ENCODE measurements around the gene SMG9. TPM values are rescaled to one million over a fixed set of nuclear protein-coding genes. Genes with fewer than 3 reads are reported as not detected.
"Not testable (repeated sequence)": the region's sequence is repeated elsewhere in the genome, so short reads cannot be mapped to it uniquely, and the experiment has no call there.

Gene SMG9
- total RNA-seq, 1 experiment from 2014 or later: 18.3 TPM

DNA sequence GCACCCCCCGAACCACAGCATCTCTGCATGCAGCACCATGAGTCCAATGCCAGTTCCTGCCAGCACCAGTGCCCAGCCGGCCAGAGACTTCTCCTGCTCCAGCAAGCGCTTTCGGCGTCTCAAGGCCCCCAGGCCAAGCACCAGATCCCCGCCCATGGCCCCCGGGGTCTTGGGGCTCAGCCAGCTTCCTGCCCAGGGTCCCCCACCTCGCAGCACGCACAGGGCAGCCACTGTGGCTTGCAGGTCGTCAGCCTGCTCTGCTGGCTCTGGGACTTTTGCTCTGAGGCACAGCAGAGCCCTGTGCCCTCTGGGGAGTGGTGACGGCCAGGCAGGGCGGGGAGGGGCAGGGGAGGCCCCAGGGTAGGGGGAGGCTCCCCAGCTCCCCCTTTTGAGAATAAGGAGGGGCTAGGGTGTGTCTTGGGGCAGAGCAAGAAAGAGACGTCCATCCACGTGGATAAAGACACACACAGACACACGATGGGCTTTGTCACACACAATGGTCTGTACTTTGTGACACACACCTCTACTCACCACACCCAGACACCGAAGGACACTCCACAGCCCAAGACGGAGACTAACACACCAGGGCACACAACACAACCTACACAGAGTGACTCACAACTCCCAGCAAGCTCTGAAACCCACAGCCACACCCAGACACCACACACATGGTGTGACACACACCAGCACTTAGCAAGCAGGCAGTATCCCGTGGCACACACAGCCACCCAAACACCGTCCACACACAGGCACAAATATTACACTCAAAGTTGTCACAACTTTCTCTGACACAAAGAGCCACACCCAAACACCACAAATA, 26.2 kb upstream of the SMG9 start, which contains the start of gene KCNN4:
Gene KCNN4, minus strand, starts transcription at position 268 of the 820 bp plus-strand sequence. Its CDS starts 112 bp downstream, at position 156.
- in situ Hi-C loops (cut with HindIII; ENCODE audit: low sequenced_read_pairs): no loop called here
- DNase-seq (ENCODE audit: low spot score): no peak

DNA sequence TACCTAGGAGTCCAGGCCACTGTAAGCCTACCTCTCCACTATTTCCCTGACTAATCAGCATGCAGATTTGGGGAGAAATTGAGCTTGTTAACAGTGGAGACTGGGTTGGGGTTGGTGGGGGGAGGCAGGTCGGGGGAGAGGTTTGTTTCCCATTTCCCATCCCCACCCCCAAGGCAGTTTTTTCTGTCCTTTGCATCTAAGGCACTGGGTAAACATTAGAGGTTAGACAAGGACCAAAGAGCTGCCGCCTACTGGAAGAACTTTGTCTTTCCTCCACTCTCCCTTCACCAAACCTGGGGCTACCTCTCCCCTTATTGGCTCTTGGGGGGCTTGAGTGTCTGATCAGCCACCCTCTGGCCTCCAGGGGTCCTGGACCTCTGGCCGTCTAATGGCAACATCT, 25.1 kb upstream of the SMG9 start:
- in situ Hi-C loops (cut with HindIII; ENCODE audit: low sequenced_read_pairs): no loop called here
- no peak for DNase-seq (ENCODE audit: low spot score)

DNA sequence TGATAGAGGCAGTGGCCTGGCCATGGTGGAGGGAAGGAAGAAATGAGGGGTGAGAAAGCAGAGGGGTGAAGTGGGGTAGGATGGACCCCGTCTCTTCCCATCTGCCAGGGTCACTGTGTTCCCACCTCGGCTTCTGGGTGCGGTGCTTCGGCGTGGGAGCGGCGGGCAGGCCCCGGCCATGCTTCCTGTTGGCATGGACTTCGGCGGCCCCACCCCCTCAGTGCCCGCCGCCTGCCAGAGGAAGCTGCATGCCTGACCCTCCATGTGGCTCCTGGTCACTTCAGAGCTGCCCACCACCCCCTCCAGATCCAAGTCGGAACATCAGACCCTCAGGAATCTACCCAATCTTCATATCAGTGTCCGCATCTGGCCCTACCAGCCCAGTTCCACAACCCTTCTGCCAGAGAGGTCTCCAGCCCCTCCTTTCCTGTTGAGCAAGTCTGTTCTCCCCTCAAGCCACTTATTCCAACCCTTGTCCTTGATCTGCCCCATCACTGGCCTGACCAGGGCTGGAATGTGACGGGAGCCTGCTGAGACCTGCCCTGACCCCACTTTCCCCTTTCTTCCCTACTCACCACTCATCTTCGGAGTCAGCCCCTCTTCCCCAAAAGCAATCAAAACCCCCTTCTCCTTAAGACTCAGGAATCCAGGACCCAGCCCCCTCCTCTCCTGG, 24.5 kb upstream of the SMG9 start:
- no peak for DNase-seq (ENCODE audit: low spot score)
- in situ Hi-C loops (cut with HindIII; ENCODE audit: low sequenced_read_pairs): no loop called here

DNA sequence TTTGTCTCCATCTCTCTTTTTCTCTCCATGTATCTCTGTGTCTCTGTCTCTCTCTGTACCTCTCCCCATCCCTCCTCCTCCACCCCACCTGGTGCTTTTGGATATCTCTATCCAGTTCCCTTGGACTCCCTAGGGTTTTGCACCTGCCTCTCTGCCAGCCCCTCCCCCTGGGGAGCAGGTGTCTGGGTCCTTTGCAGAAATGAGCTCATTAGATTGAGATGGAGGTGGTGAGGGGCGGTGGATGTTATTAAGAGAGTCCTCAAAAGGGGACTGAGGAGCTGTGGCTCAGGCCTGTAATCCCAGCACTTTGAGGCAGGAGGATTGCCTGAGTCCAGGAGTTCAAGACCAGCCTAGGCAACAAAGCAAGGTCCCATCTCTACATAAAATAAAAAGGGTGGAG, 23.9 kb upstream of the SMG9 start:
- in situ Hi-C loops (cut with HindIII; ENCODE audit: low sequenced_read_pairs): no loop called here
- DNase-seq (ENCODE audit: low spot score): no peak

DNA sequence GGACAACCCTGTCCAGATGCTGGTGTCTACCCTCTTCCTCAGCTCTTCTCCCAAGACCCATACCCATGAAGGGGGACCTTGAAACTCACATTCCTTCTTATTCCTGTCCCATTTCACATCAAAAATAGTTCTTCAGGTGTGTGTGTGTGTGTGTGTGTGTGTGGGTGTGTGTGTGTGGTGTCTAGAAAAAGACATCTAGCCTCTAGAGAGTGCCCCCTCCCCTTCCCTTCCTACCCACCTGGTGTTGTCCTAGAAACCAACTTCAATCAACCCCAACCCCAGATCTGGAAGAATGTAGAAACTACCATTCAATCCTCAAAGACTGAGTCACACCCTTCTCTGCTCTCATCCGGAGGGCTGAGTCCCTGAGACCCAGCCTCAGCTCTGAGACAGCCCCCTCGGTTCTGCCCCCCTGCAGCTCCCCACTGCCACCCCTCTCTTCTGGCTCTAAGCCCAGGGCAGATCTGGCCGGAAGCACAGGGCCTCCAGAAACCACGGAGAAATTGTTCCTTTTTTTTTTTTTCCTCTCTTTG, 22.5 kb upstream of the SMG9 start:
- in situ Hi-C loops (cut with HindIII; ENCODE audit: low sequenced_read_pairs): no loop called here
- no peak for DNase-seq (ENCODE audit: low spot score)

DNA sequence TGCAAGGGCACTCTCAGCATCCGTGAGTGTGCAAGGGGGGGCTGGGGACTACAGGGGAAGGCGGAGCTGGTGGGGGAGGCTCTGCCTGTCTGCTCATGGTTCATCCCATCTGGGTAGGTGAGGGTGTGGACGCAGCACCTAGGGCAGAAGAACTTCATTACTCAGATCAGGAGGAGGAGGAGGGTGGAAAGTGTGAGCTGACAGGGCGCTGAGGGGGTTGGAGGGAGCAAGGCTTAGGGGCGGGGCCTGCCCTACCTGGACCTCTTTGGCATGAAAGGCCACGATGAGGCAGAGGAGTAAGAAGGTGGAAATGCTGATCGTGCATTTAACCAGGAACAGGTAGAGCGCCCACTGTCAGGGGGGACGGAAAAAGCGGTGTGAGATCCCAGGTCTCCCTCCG, 21.5 kb upstream of the SMG9 start:
- in situ Hi-C loops (cut with HindIII; ENCODE audit: low sequenced_read_pairs): no loop called here
- no peak for DNase-seq (ENCODE audit: low spot score)

DNA sequence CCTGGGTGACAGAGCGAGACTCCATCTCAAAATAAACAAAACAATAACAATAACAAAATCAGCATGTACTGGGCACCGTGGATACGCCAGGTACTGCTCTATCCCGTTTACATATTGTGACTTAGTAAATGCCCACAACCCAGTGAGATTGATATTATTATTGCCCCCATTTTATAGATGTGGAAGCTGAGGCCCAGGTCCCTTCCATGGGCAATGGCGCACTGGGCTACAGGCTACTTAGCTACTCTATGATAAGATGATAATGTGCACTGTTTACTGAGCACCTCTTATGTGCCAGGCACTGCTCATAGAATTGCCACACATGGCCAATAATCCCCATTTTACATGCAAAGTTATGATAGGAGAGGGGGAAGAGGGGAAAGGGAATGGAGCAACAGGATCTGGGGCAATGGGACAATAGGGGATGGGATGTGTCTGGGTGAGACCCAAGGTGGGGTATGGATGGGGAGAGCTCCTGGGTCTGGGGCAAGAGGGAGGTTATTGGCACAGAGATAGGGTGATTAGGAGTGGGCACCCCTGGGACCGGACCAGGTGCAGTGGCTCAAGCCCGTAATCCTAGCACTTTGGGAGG, 20.6 kb upstream of the SMG9 start:
- DNase-seq (ENCODE audit: low spot score): no peak
- in situ Hi-C loops (cut with HindIII; ENCODE audit: low sequenced_read_pairs): no loop called here

DNA sequence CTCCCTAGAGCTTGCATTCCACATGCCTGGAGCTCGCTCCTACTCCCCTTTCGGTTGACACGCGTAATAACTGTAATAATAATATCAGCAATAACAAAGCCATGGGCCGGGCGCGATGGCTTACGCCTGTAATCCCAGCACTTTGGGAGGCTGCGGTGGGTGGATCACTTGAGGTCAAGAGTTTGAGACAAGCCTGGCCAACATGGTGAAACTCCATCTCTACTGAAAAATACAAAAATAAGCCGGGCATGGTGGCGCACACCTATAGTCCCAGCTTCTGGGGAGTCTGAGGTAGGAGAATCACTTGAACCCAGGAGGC, 20.1 kb upstream of the SMG9 start:
- DNase-seq (ENCODE audit: low spot score); in situ Hi-C loops (cut with HindIII; ENCODE audit: low sequenced_read_pairs): not testable (repeated sequence)

DNA sequence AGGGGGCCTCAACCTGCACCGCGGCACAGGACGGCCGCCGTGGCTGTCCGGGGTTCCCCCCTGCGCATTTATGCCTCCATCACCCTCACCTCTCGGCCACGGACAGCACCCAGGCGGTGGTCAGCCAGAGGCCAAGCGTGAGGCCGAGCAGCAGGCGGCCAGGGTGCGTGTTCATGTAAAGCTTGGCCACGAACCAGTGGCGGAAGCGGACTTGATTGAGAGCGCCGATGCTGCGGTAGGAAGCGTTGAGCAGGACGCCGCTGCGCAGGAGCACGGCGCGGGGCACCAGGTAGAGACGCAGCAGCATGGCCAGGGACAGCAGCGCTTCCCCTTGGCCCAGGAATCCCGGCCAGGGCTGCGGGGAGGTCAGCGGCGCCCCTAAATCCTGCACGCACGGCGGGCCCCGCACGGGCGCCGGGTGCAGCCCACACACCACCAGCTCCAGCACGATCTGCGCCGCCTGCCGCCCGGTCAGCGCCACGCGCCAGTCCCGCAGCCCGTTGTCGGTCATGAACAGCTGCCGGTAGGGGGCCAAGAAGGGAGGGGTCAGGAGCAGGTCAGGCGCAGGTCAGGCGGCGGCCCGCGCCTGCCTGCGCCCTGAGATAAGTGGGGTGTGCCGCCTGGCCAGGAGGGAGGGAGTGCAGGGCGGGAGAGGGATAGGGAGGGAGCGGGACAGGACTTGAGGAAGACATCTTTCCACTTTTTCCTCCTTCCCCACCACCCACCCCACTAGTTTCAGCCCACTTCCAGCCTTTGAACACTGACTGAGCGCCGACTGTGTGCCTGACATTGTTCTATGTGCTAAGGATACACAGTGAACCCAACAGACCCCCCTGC, 19.6 kb upstream of the SMG9 start:
- DNase-seq (ENCODE audit: low spot score): peak; percentile 48
- in situ Hi-C loops (cut with HindIII; ENCODE audit: low sequenced_read_pairs): no loop called here

DNA sequence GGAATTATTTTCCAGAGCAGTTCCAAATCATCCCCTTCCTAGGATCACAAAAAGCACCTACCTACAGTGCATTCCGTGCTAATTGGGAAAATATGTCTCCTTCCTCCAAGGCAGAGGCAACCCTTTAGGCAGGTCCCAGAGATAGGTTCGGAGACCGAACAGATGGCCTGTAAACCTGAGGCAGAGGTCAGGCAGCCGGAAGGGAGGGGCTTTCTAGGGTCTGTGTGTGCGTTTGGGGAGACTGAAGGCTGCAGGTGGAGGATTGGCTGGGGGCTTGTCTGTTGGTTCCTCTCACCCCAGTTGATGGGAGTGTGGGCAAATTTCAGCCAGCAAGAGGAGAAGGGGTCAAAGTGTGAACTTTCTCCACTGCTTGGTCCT, 19.0 kb upstream of the SMG9 start:
- DNase-seq (ENCODE audit: low spot score): no peak
- in situ Hi-C loops (cut with HindIII; ENCODE audit: low sequenced_read_pairs): no loop called here

DNA sequence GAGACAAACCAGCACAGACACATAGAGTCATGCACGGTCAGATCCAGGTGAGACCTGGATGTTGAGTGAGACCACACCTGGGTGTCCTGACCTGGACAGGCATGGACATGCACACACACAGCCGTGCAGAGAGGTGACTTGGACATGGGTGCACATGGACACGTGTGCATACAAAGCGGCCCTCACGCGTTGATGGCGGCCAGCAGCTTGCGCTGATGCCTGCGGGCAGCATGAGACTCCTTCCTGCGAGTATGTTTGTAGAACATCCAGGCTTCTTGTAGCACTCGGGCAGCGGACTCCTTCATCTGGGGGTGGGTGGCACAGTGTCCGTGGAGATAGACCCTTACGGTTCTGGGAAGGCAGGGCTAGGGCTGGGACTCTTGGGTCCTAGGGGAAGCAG, 14.5 kb upstream of the SMG9 start:
- in situ Hi-C loops (cut with HindIII; ENCODE audit: low sequenced_read_pairs): no loop called here
- DNase-seq (ENCODE audit: low spot score): no peak

DNA sequence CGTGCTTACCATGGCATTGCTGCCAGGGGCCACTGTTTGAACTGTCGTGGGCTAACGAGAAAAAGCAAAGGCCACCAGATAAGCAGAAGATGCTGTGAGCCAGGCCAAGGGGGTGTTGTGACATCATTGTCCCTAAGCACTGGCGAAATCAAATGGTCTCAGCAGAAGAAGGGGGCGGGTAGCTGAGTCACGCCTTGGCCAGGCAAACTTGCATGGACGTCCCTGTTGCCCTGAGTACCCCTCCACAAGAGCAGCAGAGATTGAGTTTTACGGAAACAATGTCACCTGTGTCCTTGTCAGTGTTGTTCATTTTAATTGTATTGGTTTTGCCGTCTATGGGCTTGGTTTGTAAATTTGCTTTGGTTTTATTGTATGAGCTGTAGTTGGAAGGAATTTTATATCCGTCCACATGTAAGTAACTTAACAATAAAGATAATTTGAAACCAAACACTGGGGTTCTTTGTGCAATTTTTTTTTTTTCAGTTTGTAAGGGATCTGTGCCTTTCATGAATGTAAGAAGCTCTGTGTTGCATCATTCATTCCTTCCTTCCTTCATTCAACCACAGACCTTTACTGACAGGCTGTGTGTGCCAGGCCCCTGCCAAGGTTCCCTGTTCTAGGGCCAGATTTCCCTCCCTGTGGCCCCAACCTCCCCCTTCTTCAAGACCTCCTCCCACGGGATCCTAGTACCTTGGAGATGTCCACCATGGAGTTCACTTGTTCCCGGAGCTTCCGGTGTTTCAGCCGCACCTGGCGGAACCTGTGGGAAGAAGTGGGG, 13.7 kb upstream of the SMG9 start:
- no peak for DNase-seq (ENCODE audit: low spot score)
- in situ Hi-C loops (cut with HindIII; ENCODE audit: low sequenced_read_pairs): no loop called here

DNA sequence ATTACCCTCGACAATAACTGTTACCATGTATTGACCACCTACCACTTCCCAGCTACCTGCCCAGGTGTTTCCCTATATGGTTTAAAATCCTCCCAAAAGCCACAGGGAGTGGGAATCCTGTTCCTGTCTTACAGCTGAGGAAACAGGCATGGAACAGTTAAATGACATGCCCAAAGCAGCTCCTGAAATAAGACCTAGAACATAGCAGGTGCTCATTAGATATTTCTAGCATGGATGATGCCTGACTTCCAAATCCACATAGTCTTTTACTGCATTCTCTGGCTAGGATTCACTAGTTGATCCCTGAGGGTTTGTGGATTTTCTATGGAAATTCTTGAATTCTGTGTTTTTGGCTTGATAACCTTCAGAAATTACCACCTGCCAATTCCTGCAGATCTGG, 13.1 kb upstream of the SMG9 start:
- no peak for DNase-seq (ENCODE audit: low spot score)
- in situ Hi-C loops (cut with HindIII; ENCODE audit: low sequenced_read_pairs): no loop called here

DNA sequence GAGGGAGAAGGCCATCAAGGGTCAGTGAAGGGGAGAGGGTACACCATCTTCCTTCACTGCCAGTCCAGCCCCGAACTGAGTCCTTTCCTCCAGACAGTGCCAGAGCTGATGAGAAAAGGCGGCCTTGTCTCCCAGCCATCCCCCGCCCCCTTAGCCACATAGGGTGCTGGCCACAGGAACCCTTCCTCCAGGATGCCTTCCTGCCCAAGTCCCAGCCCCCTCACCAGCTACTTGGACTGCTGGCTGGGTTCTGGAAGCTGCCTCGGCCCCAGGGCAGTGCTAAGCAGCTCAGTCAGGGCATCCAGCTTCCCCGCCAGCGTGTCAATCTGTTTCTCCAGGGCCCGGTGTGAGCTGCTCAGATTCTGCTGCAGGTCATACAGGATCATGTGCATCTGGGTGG, 12.6 kb upstream of the SMG9 start:
- no peak for DNase-seq (ENCODE audit: low spot score)
- in situ Hi-C loops (cut with HindIII; ENCODE audit: low sequenced_read_pairs): no loop called here

DNA sequence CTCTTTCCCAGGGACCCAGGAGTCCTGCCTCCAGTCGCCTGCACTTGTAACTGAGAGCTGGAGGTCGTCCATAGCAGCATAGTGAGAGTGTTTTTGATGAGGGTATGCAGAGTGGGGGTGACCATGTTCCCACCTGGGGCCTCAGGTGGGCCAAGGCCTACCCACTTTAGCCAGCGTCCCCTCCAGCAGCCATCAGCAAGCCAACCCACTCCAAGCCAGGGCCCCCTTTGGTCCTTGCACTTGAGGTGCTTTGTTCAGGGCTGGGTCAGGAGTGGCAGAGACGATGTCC, 11.9 kb upstream of the SMG9 start:
- in situ Hi-C loops (cut with HindIII; ENCODE audit: low sequenced_read_pairs): no loop called here
- DNase-seq (ENCODE audit: low spot score): no peak

DNA sequence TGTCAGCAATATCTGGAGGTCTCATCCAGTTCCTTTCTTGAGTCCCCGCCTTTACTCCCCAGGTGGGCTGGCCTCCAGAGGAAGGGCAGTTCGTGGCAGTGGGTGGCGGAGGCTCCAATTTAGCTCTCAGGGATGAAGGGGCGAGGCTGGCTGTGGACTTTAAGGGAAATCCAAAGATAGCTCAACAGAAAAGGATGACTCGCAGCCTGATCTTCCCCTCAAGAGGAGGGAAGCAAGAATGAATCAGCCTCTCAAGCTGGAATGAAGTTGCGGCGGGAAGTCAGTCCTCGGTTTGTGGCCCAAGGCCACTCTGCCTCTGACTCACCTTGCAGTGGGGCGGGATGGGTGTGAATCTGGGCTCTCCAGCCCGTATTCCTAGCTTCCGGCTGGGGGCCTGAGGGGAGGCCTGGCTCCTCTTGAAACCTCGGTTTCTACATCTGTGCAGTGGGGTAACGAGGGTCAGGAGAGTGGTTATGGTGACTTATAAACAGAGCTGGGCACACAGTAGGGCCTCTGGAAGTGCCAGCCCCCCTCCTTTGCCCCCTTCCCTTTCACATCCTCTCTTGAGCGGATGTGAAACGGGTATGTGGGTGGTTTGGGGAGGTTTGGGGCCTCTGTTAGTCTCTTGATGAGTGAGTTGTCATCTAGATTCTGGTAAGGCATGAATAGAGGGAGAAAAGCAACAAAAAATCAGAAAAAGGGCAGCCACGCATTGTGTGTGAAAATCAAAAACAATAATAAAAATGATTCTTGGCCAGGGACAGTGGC, 10.5 kb upstream of the SMG9 start:
- DNase-seq (ENCODE audit: low spot score): no peak
- in situ Hi-C loops (cut with HindIII; ENCODE audit: low sequenced_read_pairs): no loop called here

DNA sequence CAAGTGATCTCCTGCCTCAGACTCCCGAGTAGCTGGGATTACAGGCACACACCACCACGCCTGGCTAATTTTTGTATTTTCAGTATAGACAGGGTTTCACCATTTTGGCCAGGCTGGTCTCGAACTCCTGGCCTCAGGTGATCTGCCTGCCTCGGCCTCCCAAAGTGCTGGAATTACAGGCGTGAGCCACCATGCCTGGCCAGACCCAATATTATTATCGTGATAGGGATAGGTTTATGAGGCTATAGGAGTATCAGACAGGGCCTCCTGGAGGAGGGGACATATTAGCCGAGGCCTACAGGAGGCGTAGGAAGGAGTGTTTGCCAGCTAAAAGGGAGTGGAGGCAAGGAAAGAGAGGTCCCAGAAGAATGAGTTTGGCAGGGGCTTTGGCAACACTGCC, 9.9 kb upstream of the SMG9 start:
- DNase-seq (ENCODE audit: low spot score); in situ Hi-C loops (cut with HindIII; ENCODE audit: low sequenced_read_pairs): not testable (repeated sequence)

DNA sequence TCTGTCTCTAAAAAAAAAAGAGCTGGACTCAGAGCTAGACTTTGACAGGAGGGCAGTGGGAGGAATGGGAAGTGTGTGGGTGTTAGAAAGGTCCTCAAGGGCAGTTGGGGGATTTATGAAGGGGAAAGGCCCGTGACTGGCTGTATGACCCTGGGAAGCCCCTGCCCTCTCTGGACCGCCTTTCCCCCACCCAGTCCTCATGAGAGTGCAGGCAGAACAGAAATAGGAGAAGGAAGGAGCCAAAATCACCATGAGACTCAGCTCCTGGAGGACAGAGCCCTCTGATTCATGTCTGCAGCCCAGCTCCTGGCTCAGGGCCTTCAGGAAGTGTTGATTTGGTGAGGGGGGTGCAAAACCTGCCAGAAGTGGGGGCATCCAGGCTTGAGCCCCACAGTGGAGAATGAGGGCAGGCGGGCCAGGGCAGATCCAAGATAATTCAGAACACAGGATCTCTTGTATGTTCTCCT, 8.7 kb upstream of the SMG9 start:
- DNase-seq (ENCODE audit: low spot score): no peak
- in situ Hi-C loops (cut with HindIII; ENCODE audit: low sequenced_read_pairs): no loop called here
